GM20000 (cell line): ENCODE measurements around the gene EZH1.
A peak's percentile ranks its signal among the peaks of the same experiment; 100 is the strongest.

ENCODE experiments used
- DNase-seq: peaks from one replicate; pipeline ENCODE4 v3.0.0; 2012; ENCODE audit warnings: low spot score
- CTCF ChIP-seq: IDR thresholded peaks from 2 replicates; pipeline ENCODE4 v1.5.1; 2012; ENCODE audit warnings: mild to moderate bottlenecking, control low read depth; ENCODE audit errors: extremely low read depth, missing control alignments

The EZH1 gene

GRCh38 chr17:42783062-42783790 is 38.4 kb upstream of the EZH1 start:
- no peak for DNase-seq
- TF ChIP-seq CTCF: no peak

- TF ChIP-seq CTCF: no peak
- no peak for DNase-seq
Observed at GRCh38 chr17:42782166-42783061, 37.6 kb upstream of the EZH1 start.

- peak; percentile 43 for DNase-seq
- no peak for TF ChIP-seq CTCF
Observed at GRCh38 chr17:42781639-42782165, 36.9 kb upstream of the EZH1 start.

GRCh38 chr17:42780851-42781638 is 36.2 kb upstream of the EZH1 start:
- DNase-seq: peak; percentile 36
- no peak for TF ChIP-seq CTCF

- TF ChIP-seq CTCF: no peak
- DNase-seq: peak; percentile 33
Observed at GRCh38 chr17:42779936-42780850, 35.4 kb upstream of the EZH1 start, which contains the start of gene WNK4. Gene WNK4 (plus strand): TSS chr17:42780610. CDS start chr17:42780699, 89 bp downstream.

DNA sequence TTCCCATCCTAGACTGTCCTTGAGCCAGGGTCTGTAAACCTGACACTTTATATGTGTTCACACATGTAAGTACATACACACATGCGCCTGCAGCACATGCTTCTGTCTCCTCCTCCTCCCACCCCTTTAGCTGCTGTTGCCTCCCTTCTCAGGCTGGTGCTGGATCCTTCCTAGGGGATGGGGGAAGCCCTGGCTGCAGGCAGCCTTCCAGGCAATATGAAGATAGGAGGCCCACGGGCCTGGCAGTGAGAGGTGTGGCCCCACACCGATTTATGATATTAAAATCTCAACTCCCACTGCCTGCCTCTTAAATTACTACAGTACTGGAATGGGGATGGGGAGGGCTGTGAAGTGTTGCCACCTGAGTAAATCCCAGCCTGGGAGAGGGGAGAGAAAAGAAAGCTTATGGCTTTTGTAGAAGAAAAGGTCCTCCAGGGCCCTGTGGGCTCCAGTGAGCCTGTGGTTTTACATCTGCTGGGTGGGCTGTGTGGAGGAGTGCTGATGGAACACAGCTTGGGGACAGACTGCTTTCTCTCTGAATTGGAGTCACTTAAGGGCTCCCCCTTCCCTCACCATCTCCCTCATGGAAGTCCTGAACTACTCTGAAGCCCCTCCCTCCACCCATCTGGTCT is 34.6 kb upstream of the EZH1 start:
- DNase-seq: no peak
- no peak for TF ChIP-seq CTCF
